ENCODE measurements around the gene GXYLT1. TPM values are rescaled to one million over a fixed set of nuclear protein-coding genes. Genes with fewer than 3 reads are reported as not detected.

GXYLT1 gene
- total and polyA plus RNA-seq, 2 experiments from 2014 or later, result 3.9 to 13.4 TPM

DNA sequence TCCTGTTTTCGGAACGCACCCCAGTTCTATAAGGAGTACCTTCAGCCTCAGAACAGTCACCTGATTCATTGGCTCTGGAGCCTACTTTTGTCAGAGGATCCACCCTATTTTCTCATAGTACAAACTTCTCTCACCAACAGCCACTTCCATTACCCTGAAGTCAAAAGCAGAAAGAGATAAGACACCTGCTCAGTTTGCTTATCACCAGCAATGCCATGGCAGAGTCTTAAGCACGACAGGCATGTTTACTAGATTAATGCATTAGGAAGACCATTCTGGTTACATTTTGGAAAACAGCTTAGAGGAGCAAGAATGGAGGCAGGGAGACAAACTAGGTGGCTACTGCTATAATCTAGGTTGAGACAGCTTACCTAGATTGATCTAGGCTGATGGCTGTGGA lies 67.7 kb downstream of the GXYLT1 start:
- H3K27ac Mint-ChIP-seq, result no peak overlapping the region
- no peaks in the 10 kb centered on the region for H3F3A ChIP-seq (replicated peaks; ENCODE audit: low read depth)
- H3K4me1 Mint-ChIP-seq, result no peaks in the 10 kb centered on the region
- TF ChIP-seq JUNB (IDR thresholded peaks at IDR 0.05; ENCODE audit: unreplicated experiment), result no peak
- no peak for TF ChIP-seq STAT1 (IDR thresholded peaks at IDR 0.05; ENCODE audit: unreplicated experiment)
- no peak for TF ChIP-seq POLR2AphosphoS5 (IDR thresholded peaks at IDR 0.05; ENCODE audit: low read depth)
- TF ChIP-seq, protein P1, sequence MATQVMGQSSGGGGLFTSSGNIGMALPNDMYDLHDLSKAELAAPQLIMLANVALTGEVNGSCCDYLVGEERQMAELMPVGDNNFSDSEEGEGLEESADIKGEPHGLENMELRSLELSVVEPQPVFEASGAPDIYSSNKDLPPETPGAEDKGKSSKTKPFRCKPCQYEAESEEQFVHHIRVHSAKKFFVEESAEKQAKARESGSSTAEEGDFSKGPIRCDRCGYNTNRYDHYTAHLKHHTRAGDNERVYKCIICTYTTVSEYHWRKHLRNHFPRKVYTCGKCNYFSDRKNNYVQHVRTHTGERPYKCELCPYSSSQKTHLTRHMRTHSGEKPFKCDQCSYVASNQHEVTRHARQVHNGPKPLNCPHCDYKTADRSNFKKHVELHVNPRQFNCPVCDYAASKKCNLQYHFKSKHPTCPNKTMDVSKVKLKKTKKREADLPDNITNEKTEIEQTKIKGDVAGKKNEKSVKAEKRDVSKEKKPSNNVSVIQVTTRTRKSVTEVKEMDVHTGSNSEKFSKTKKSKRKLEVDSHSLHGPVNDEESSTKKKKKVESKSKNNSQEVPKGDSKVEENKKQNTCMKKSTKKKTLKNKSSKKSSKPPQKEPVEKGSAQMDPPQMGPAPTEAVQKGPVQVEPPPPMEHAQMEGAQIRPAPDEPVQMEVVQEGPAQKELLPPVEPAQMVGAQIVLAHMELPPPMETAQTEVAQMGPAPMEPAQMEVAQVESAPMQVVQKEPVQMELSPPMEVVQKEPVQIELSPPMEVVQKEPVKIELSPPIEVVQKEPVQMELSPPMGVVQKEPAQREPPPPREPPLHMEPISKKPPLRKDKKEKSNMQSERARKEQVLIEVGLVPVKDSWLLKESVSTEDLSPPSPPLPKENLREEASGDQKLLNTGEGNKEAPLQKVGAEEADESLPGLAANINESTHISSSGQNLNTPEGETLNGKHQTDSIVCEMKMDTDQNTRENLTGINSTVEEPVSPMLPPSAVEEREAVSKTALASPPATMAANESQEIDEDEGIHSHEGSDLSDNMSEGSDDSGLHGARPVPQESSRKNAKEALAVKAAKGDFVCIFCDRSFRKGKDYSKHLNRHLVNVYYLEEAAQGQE (IDR thresholded peaks at IDR 0.05; ENCODE audit: unreplicated experiment), result no peak
- peaks cover 9% of the 10 kb centered on the region; the same call in 2 of the 3 replicates for H3K36me3 Mint-ChIP-seq (ENCODE audit: low read depth)
- H3K4me1 ChIP-seq (ENCODE audit: insufficient read depth), result no peaks in the 10 kb centered on the region
- H4K20me1 ChIP-seq (replicated peaks; ENCODE audit: insufficient read depth), result no peaks in the 10 kb centered on the region
- no peak overlapping the region for H2AFZ ChIP-seq
- H3K9me3 Mint-ChIP-seq, result peaks cover 16% of the 10 kb centered on the region
- no peaks in the 10 kb centered on the region for H3K36me3 ChIP-seq (ENCODE audit: insufficient read depth)
- no peaks in the 10 kb centered on the region for H3K79me2 ChIP-seq (replicated peaks; ENCODE audit: insufficient read depth)
- H3K9me2 ChIP-seq (ENCODE audit: insufficient read depth), result no peaks in the 10 kb centered on the region
- no peak overlapping the region for H3K4me3 ChIP-seq
- ATAC-seq (no peak), DNase-seq (ENCODE audit: low spot score) (no peak)
- no peak overlapping the region for H3K4me3 Mint-ChIP-seq
- no peaks in the 10 kb centered on the region for H3K27me3 ChIP-seq (ENCODE audit: insufficient read depth)
- H3K4me2 ChIP-seq, result no peak overlapping the region
- peaks cover 8% of the 10 kb centered on the region for H3K27me3 Mint-ChIP-seq (ENCODE audit: insufficient read depth, low read depth, poor library complexity)
- no peak overlapping the region for H3K27ac ChIP-seq (ENCODE audit: low read depth)

DNA sequence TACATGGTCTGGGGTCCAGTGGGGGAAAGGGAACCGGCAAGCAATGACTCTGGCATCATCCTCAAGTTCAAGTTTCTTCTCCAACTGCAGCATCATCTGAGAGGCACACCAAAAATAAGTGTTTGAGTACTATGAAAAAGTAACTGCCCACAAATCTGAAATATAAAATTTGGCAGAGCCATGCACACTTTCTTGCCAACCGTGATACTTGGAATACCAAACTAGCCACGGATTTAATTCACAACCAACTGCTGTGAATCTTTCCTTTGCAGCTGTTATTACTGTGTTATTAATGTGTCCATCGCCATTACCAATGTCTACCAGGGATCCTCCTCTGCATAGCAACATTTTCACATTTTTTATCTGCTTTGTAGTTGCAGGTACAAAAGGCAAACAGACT lies 74.6 kb downstream of the GXYLT1 start:
- Mint-ChIP-seq H3K4me1 (no peaks in the 10 kb centered on the region), H3K36me3 (ENCODE audit: low read depth) (peaks cover 11% of the 10 kb centered on the region; the same call in 2 of the 3 replicates), H3K9me3 (peaks cover 37% of the 10 kb centered on the region), H3K4me3 (no peak overlapping the region), H3K27ac (no peak overlapping the region), H3K27me3 (ENCODE audit: insufficient read depth, low read depth, poor library complexity) (peaks cover 4% of the 10 kb centered on the region)
- H3K4me1 ChIP-seq (ENCODE audit: insufficient read depth), result no peaks in the 10 kb centered on the region
- no peaks in the 10 kb centered on the region for H3K79me2 ChIP-seq (replicated peaks; ENCODE audit: insufficient read depth)
- DNase-seq (ENCODE audit: low spot score) (no peak), ATAC-seq (no peak)
- H3K4me2 ChIP-seq, result no peak overlapping the region
- no peaks in the 10 kb centered on the region for H3K36me3 ChIP-seq (ENCODE audit: insufficient read depth)
- H3K27me3 ChIP-seq (ENCODE audit: insufficient read depth), result no peaks in the 10 kb centered on the region
- H3F3A ChIP-seq (replicated peaks; ENCODE audit: low read depth), result no peaks in the 10 kb centered on the region
- no peak overlapping the region for H3K27ac ChIP-seq (ENCODE audit: low read depth)
- H2AFZ ChIP-seq, result no peak overlapping the region
- H4K20me1 ChIP-seq (replicated peaks; ENCODE audit: insufficient read depth), result no peaks in the 10 kb centered on the region
- no peaks in the 10 kb centered on the region for H3K9me2 ChIP-seq (ENCODE audit: insufficient read depth)
- no peak overlapping the region for H3K4me3 ChIP-seq
- TF ChIP-seq EZH2 (IDR thresholded peaks at IDR 0.05; ENCODE audit: low read depth, unreplicated experiment), result no peak
- TF ChIP-seq POLR2AphosphoS5 (IDR thresholded peaks at IDR 0.05; ENCODE audit: low read depth), result no peak
- TF ChIP-seq ZNF114 (CRISPR knock-in tag; IDR thresholded peaks at IDR 0.05), result no peak
- TF ChIP-seq CREB1 (CRISPR knock-in tag; IDR thresholded peaks at IDR 0.05; ENCODE audit: low read depth), result no peak
- TF ChIP-seq STAT1 (IDR thresholded peaks at IDR 0.05; ENCODE audit: unreplicated experiment), result no peak
- TF ChIP-seq, protein P1 (IDR thresholded peaks at IDR 0.05; ENCODE audit: unreplicated experiment), result no peak
- no peak for TF ChIP-seq ZNF331 (CRISPR knock-in tag; IDR thresholded peaks at IDR 0.05; ENCODE audit: low read depth)
- TF ChIP-seq, protein P2, sequence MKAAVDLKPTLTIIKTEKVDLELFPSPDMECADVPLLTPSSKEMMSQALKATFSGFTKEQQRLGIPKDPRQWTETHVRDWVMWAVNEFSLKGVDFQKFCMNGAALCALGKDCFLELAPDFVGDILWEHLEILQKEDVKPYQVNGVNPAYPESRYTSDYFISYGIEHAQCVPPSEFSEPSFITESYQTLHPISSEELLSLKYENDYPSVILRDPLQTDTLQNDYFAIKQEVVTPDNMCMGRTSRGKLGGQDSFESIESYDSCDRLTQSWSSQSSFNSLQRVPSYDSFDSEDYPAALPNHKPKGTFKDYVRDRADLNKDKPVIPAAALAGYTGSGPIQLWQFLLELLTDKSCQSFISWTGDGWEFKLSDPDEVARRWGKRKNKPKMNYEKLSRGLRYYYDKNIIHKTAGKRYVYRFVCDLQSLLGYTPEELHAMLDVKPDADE (IDR thresholded peaks at IDR 0.05), result no peak
